ENCODE measurements around the gene PFKFB2. TPM values are rescaled to one million over a fixed set of nuclear protein-coding genes. Genes with fewer than 3 reads are reported as not detected.

PFKFB2 gene
- polyA plus RNA-seq, 1 donor (not counting 4 experiments of a cell fraction or from before 2014, with no cell fraction given), result 12.2 TPM

- Histone ChIP-seq H3K27me3 (ENCODE audit: control insufficient read depth, extremely low read depth, insufficient read depth, low read length) (peaks cover 3% of the 10 kb centered on the region), H3K9me1 (ENCODE audit: control insufficient read depth, extremely low read depth, insufficient read depth, low read length) (no peaks in the 10 kb centered on the region), H3K4me1 (ENCODE audit: control insufficient read depth, extremely low read depth, insufficient read depth, low read length) (no peaks in the 10 kb centered on the region), H4K20me1 (ENCODE audit: control insufficient read depth, extremely low read depth, insufficient read depth, low read length) (no peaks in the 10 kb centered on the region), H3K36me3 (ENCODE audit: control insufficient read depth in 2 of 2, extremely low read depth in 1 of 2, insufficient read depth in 2 of 2, low read length in 2 of 2) (no peaks in the 10 kb centered on the region), H3K4me2 (ENCODE audit: control insufficient read depth, extremely low read depth, insufficient read depth, low read depth, low read length) (no peak overlapping the region), H2AFZ (ENCODE audit: control insufficient read depth, low read length) (no peak overlapping the region), H3K4me3 (ENCODE audit: control insufficient read depth in 2 of 3, extremely low read depth in 1 of 3, insufficient read depth in 2 of 3, low read depth in 1 of 3, low read length in 3 of 3) (no peak overlapping the region), H3K27ac (ENCODE audit: control insufficient read depth, insufficient read depth, low read length) (no peak overlapping the region), H3K9me3 (ENCODE audit: control insufficient read depth, low read depth, low read length) (no peaks in the 10 kb centered on the region), H3K9ac (ENCODE audit: control insufficient read depth, extremely low read depth, insufficient read depth, low read length) (no peak overlapping the region), H3K79me2 (ENCODE audit: control insufficient read depth, insufficient read depth, low read length) (no peaks in the 10 kb centered on the region)
- FAIRE-seq (no peak), DNase-seq (ENCODE audit: low read depth, low spot score) (no peak)
- dilution Hi-C loops (cut with MboI; ENCODE audit: extremely low pct_ligation_motif_present, low sequenced_read_pairs), result no loop called here
- TF ChIP-seq CTCF (optimal IDR thresholded peaks at IDR 0.05 in 1 of 3, IDR thresholded peaks at IDR 0.05 in 1 of 3, conservative IDR thresholded peaks at IDR 0.05 in 1 of 3; ENCODE audit: extremely low read depth in 1 of 3, insufficient read depth in 2 of 3, low read length in 3 of 3), result no peak
- TF ChIP-seq EZH2 (IDR thresholded peaks at IDR 0.05; ENCODE audit: low read length), result no peak
Observed at GRCh38 chr1:207102659-207103058, 49.6 kb downstream of the PFKFB2 start.

GRCh38 chr1:207103892-207104373 is 50.9 kb downstream of the PFKFB2 start, which contains the start of gene C4BPA:
Gene C4BPA (plus strand): TSS chr1:207104233. CDS start chr1:207113026, 8,793 bp downstream.
- no peak within 1 kb of the TSS for H3K4me2 ChIP-seq (ENCODE audit: control insufficient read depth, extremely low read depth, insufficient read depth, low read depth, low read length)
- no peak within 1 kb of the TSS for H3K27ac ChIP-seq (ENCODE audit: control insufficient read depth, insufficient read depth, low read length)
- no peak for DNase-seq (ENCODE audit: low read depth, low spot score)
- H3K9me3 ChIP-seq (ENCODE audit: control insufficient read depth, low read depth, low read length), result no peaks in the 10 kb centered on the region
- no peak for FAIRE-seq
- TF ChIP-seq EZH2 (IDR thresholded peaks at IDR 0.05; ENCODE audit: low read length) (no peak), CTCF (optimal IDR thresholded peaks at IDR 0.05 in 1 of 3, IDR thresholded peaks at IDR 0.05 in 1 of 3, conservative IDR thresholded peaks at IDR 0.05 in 1 of 3; ENCODE audit: extremely low read depth in 1 of 3, insufficient read depth in 2 of 3, low read length in 3 of 3) (no peak)
- H3K9me1 ChIP-seq (ENCODE audit: control insufficient read depth, extremely low read depth, insufficient read depth, low read length), result no peaks in the 10 kb centered on the region
- dilution Hi-C loops (cut with MboI; ENCODE audit: extremely low pct_ligation_motif_present, low sequenced_read_pairs), result no loop called here
- H3K27me3 ChIP-seq (ENCODE audit: control insufficient read depth, extremely low read depth, insufficient read depth, low read length), result peaks cover 3% of the 10 kb centered on the region
- no peak within 1 kb of the TSS for H3K9ac ChIP-seq (ENCODE audit: control insufficient read depth, extremely low read depth, insufficient read depth, low read length)
- no peaks in the 10 kb centered on the region for H3K79me2 ChIP-seq (ENCODE audit: control insufficient read depth, insufficient read depth, low read length)
- H4K20me1 ChIP-seq (ENCODE audit: control insufficient read depth, extremely low read depth, insufficient read depth, low read length), result no peaks in the 10 kb centered on the region
- no peaks in the 10 kb centered on the region for H3K4me1 ChIP-seq (ENCODE audit: control insufficient read depth, extremely low read depth, insufficient read depth, low read length)
- no peaks in the 10 kb centered on the region for H3K36me3 ChIP-seq (ENCODE audit: control insufficient read depth in 2 of 2, extremely low read depth in 1 of 2, insufficient read depth in 2 of 2, low read length in 2 of 2)
- H3K4me3 ChIP-seq (ENCODE audit: control insufficient read depth in 2 of 3, extremely low read depth in 1 of 3, insufficient read depth in 2 of 3, low read depth in 1 of 3, low read length in 3 of 3), result no peak within 1 kb of the TSS
- H2AFZ ChIP-seq (ENCODE audit: control insufficient read depth, low read length), result no peak within 1 kb of the TSS
